HepG2 (cell line): ENCODE measurements around the gene SGCE. TPM values are rescaled to one million over a fixed set of nuclear protein-coding genes. Genes with fewer than 3 reads are reported as not detected.

Experiments used
- ATAC-seq: fragments of 200-7000 bp; cut with Tn5 transposase; 3 replicates; pipeline ENCODE4 v1.9.1; 2020; ENCODE audit warnings: mild to moderate bottlenecking, moderate library complexity
- BruUV-seq: library from RNA; stranded (reverse); fragments of 400-500 nt; replicated peaks from 2 replicates; lab custom pipeline; 2021; lab: Mats Ljungman, UMichigan
- CTCF ChIA-PET: fragments of 300-600 bp; formaldehyde crosslinking; extraction: SDS; loops from one replicate; lab custom pipeline; 2021; ENCODE audit warnings: low total read pairs, inconsistent platforms, low intra/inter-chr PET ratio; lab: Yijun Ruan, JAX
- POLR2A ChIA-PET: fragments of 350-600 bp; sonication (Branson Sonifier 250); formaldehyde crosslinking; loops from one replicate; lab custom pipeline; 2020; ENCODE audit warnings: antibody characterized with exemption, inconsistent platforms; lab: Yijun Ruan, JAX
- DNase-seq: peaks from one replicate; pipeline ENCODE4 v3.0.0-alpha.2; 2015; ENCODE audit warnings: low spot score
- FAIRE-seq: peaks from 3 replicates; lab custom pipeline; 2011; peaks lifted over from hg19 to GRCh38; lab: Jason Lieb, UNC
- H2AFZ ChIP-seq: one replicate; pipeline ENCODE4 v1.6.1; 2011; ENCODE audit warnings: low read length, inconsistent platforms
- H3K27ac ChIP-seq: fragments of 300-600 bp; 3 replicates; pipeline ENCODE4 v1.8.0; 2011; ENCODE audit warnings: mixed run types, mild to moderate bottlenecking, mixed read lengths, low read length, inconsistent platforms; ENCODE audit not compliant: insufficient read depth; ENCODE audit errors: extremely low read length
- H3K27me3 ChIP-seq, 2 experiments: fragments of 200-600 bp in 1 of 2; 2 replicates in 1 of 2; 3 replicates in 1 of 2; pipeline versions ENCODE4 v1.6.0 to v1.8.0; 2011; ENCODE audit warnings: low read length in 2 of 2, mild to moderate bottlenecking in 2 of 2, moderate library complexity in 2 of 2, inconsistent platforms in 1 of 2; ENCODE audit not compliant: insufficient read depth in 2 of 2, control insufficient read depth in 1 of 2
- H3K36me3 ChIP-seq, 2 experiments: fragments of 200-600 bp in 1 of 2; replicated peaks in 1 of 2; 2 replicates in 1 of 2; 3 replicates in 1 of 2; pipeline versions ENCODE4 v1.5.1 to v1.8.0; 2011; ENCODE audit warnings: low read length in 2 of 2, inconsistent platforms in 1 of 2; ENCODE audit not compliant: insufficient read depth in 2 of 2, control insufficient read depth in 1 of 2
- H3K4me1 ChIP-seq: 2 replicates; pipeline ENCODE4 v1.5.1; 2012; ENCODE audit warnings: low read length, inconsistent platforms; ENCODE audit not compliant: insufficient read depth
- H3K4me2 ChIP-seq: 2 replicates; pipeline ENCODE4 v1.6.0; 2011; ENCODE audit warnings: low read depth, low read length, inconsistent platforms
- H3K4me3 ChIP-seq, 3 experiments: fragments of 200-600 bp in 1 of 3; sonication (generic), shearing (Covaris generic) in 1 of 3; replicated peaks in 1 of 3; 2 replicates each; pipeline ENCODE4 v1.5.1; 2011 to 2016; ENCODE audit warnings: low read length in 3 of 3, inconsistent platforms in 2 of 3, low read depth in 2 of 3, mild to moderate bottlenecking in 2 of 3, control low read depth in 1 of 3, mixed read lengths in 1 of 3; ENCODE audit not compliant: insufficient read depth in 1 of 3
- H3K79me2 ChIP-seq: one replicate; pipeline ENCODE4 v1.6.1; 2011; ENCODE audit warnings: low read length, inconsistent platforms; ENCODE audit not compliant: insufficient read depth
- H3K9ac ChIP-seq: 2 replicates; pipeline ENCODE4 v1.6.0; 2011; ENCODE audit warnings: mild to moderate bottlenecking, low read depth, low read length, inconsistent platforms; ENCODE audit not compliant: insufficient read depth
- H3K9me3 ChIP-seq: 2 replicates; pipeline ENCODE4 v1.5.1; 2012; ENCODE audit warnings: mild to moderate bottlenecking, low read length
- H4K20me1 ChIP-seq: 2 replicates; pipeline ENCODE4 v1.6.0; 2011; ENCODE audit warnings: inconsistent platforms, mild to moderate bottlenecking, low read length, moderate library complexity; ENCODE audit not compliant: insufficient read depth
- HDAC1 ChIP-seq: sonication (generic); formaldehyde crosslinking; IDR thresholded peaks from 2 replicates; pipeline ENCODE4 v1.5.1; 2020; ENCODE audit warnings: mild to moderate bottlenecking, missing genetic modification reagents
- HOXA3 ChIP-seq: sonication (generic); formaldehyde crosslinking; IDR thresholded peaks from 2 replicates; pipeline ENCODE4 v1.5.0; 2020; ENCODE audit warnings: missing genetic modification reagents
- KDM4B ChIP-seq: sonication (generic); formaldehyde crosslinking; IDR thresholded peaks from 2 replicates; pipeline ENCODE4 v1.4.0; 2020; ENCODE audit warnings: missing genetic modification reagents
- KLF9 ChIP-seq: IDR thresholded peaks from 2 replicates; pipeline ENCODE4 v1.6.1; 2016; ENCODE audit warnings: low read depth
- NFRKB ChIP-seq: fragments of 450-650 bp; IDR thresholded peaks from 2 replicates; pipeline ENCODE4 v1.6.1; 2017
- PLRG1 ChIP-seq: fragments of 450-650 bp; conservative IDR thresholded peaks from 2 replicates; pipeline ENCODE4 v1.6.1; 2016
- POGZ ChIP-seq: sonication (generic); formaldehyde crosslinking; IDR thresholded peaks from 2 replicates; pipeline ENCODE4 v1.4.0; 2020; ENCODE audit warnings: mild to moderate bottlenecking, missing genetic modification reagents
- RCOR2 ChIP-seq: IDR thresholded peaks from 2 replicates; pipeline ENCODE4 v1.6.1; 2016; ENCODE audit warnings: missing biosample characterization, missing genetic modification reagents
- SOX13 ChIP-seq, 3 experiments: fragments of 450-650 bp in 1 of 3; sonication (generic) in 1 of 3; formaldehyde crosslinking in 1 of 3; IDR thresholded peaks in 2 of 3; conservative IDR thresholded peaks in 1 of 3; 2 replicates each; pipeline versions ENCODE4 v1.5.0 to v1.6.1; 2016 to 2020; ENCODE audit warnings: antibody characterized with exemption in 1 of 3, mild to moderate bottlenecking in 1 of 3, missing compliant biosample characterization in 1 of 3, missing genetic modification reagents in 1 of 3, moderate library complexity in 1 of 3
- ZFP62 ChIP-seq: sonication (generic); formaldehyde crosslinking; IDR thresholded peaks from 2 replicates; pipeline ENCODE4 v1.4.0; 2020; ENCODE audit warnings: missing genetic modification reagents
- ZMAT3 ChIP-seq: sonication (generic); formaldehyde crosslinking; conservative IDR thresholded peaks from 2 replicates; pipeline ENCODE4 v1.7.0; 2021; ENCODE audit warnings: missing genetic modification reagents
- ZNF138 ChIP-seq: sonication (generic); formaldehyde crosslinking; IDR thresholded peaks from 2 replicates; pipeline ENCODE4 v1.5.0; 2020; ENCODE audit warnings: mild to moderate bottlenecking, low read depth, missing genetic modification reagents
- ZNF629 ChIP-seq: sonication (generic); formaldehyde crosslinking; conservative IDR thresholded peaks from 2 replicates; pipeline ENCODE4 v1.5.0; 2020; ENCODE audit warnings: missing genetic modification reagents
- ZNF775 ChIP-seq: sonication (generic); formaldehyde crosslinking; IDR thresholded peaks from 2 replicates; pipeline ENCODE4 v1.4.0; 2020; ENCODE audit warnings: missing genetic modification reagents, mild to moderate bottlenecking, moderate library complexity, borderline replicate concordance
- ZNF883 ChIP-seq: sonication (generic); formaldehyde crosslinking; IDR thresholded peaks from 2 replicates; pipeline ENCODE4 v1.5.1; 2020; ENCODE audit warnings: mild to moderate bottlenecking, missing genetic modification reagents; ENCODE audit errors: not compliant biosample characterization
- WGBS: methylation state at CpG from one replicate; pipeline ENCODE4 v1.1.6; 2017; ENCODE audit warnings: low lambda C conversion rate; 5-methylcytosine and 5-hydroxymethylcytosine counted together
- in situ Hi-C: cut with HindIII; loops from 2 replicates; pipeline ENCODE4 v1.10.0; 2017; ENCODE audit warnings: low pct_unique_long_range_greater_than_20kb; ENCODE audit not compliant: extremely low pct_ligation_motif_present
- intact Hi-C: fragments of 100-400 bp; cut with micrococcal nuclease; formaldehyde crosslinking; loops from one replicate; pipeline ENCODE4 v1.10.0; 2022; ENCODE audit not compliant: unreplicated experiment
- polyA plus RNA-seq, 8 experiments: library from polyadenylated mRNA; depleted of rRNA in 3 of 8; stranded (reverse) in 7 of 8; unstranded in 1 of 8; fragments of >200 nt; fragmentation: Illumina TruSeq in 4 of 8; extraction: Trizol in 4 of 8; gene quantifications; 2 replicates each; pipeline versions ENCODE4 v1.2.1 to v1.2.3, GENCODE V29; 2011 to 2016; ENCODE audit warnings: low read depth in 4 of 8, missing spikeins in 1 of 8, mixed read lengths in 1 of 8; ENCODE audit not compliant: insufficient read depth in 1 of 8
- total RNA-seq, 5 experiments: library from RNA; depleted of rRNA; stranded (reverse); fragments of >200 nt; fragmentation: Illumina TruSeq; extraction: Trizol; gene quantifications; 2 replicates each; pipeline ENCODE4 v1.2.3, GENCODE V29; 2016; ENCODE audit warnings: low read depth in 1 of 5
- TF ChIP-seq, protein P1 (sequence below): sonication (generic); formaldehyde crosslinking; IDR thresholded peaks from 2 replicates; pipeline ENCODE4 v1.4.0; 2020; ENCODE audit warnings: missing genetic modification reagents
- TF ChIP-seq, protein P2 (sequence below): sonication (generic); formaldehyde crosslinking; IDR thresholded peaks from 2 replicates; pipeline ENCODE4 v1.5.1; 2020; ENCODE audit warnings: missing genetic modification reagents, mild to moderate bottlenecking, borderline replicate concordance
- TF ChIP-seq, protein P3 (sequence below): sonication (generic); formaldehyde crosslinking; IDR thresholded peaks from 2 replicates; pipeline ENCODE4 v1.8.1; 2023; ENCODE audit warnings: missing genetic modification reagents, mild to moderate bottlenecking, borderline replicate concordance

The SGCE gene
- total and polyA plus RNA-seq, 2 of the 13 experiments (the other 11 are each of a cell fraction or from before 2014, with no cell fraction given) = 52.3 to 71.1 TPM

DNA sequence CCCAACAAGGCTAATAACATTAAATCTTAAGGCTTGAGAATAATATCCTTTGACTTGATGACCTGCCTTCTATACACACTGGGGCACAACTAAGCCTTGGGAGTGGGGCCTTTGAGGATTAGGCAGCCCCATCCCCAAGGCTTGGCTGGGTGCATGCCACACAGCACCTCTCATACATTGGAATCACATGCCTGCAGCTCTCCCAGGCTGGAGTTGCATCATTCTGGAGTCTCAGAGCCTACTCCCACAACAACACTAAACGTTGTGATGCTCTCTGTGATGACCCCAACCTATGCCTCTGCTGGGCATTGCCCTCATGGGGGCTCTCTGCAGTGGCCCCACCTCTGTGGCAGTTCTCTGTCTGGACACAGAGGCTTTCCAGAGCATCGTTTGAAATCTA lies 31.9 kb upstream of the SGCE start (continued):
- no peak for TF ChIP-seq ZNF775 (CRISPR knock-in tag)
- TF ChIP-seq, protein P1, sequence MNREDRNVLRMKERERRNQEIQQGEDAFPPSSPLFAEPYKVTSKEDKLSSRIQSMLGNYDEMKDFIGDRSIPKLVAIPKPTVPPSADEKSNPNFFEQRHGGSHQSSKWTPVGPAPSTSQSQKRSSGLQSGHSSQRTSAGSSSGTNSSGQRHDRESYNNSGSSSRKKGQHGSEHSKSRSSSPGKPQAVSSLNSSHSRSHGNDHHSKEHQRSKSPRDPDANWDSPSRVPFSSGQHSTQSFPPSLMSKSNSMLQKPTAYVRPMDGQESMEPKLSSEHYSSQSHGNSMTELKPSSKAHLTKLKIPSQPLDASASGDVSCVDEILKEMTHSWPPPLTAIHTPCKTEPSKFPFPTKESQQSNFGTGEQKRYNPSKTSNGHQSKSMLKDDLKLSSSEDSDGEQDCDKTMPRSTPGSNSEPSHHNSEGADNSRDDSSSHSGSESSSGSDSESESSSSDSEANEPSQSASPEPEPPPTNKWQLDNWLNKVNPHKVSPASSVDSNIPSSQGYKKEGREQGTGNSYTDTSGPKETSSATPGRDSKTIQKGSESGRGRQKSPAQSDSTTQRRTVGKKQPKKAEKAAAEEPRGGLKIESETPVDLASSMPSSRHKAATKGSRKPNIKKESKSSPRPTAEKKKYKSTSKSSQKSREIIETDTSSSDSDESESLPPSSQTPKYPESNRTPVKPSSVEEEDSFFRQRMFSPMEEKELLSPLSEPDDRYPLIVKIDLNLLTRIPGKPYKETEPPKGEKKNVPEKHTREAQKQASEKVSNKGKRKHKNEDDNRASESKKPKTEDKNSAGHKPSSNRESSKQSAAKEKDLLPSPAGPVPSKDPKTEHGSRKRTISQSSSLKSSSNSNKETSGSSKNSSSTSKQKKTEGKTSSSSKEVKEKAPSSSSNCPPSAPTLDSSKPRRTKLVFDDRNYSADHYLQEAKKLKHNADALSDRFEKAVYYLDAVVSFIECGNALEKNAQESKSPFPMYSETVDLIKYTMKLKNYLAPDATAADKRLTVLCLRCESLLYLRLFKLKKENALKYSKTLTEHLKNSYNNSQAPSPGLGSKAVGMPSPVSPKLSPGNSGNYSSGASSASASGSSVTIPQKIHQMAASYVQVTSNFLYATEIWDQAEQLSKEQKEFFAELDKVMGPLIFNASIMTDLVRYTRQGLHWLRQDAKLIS (CRISPR knock-in tag) = no peak

DNA sequence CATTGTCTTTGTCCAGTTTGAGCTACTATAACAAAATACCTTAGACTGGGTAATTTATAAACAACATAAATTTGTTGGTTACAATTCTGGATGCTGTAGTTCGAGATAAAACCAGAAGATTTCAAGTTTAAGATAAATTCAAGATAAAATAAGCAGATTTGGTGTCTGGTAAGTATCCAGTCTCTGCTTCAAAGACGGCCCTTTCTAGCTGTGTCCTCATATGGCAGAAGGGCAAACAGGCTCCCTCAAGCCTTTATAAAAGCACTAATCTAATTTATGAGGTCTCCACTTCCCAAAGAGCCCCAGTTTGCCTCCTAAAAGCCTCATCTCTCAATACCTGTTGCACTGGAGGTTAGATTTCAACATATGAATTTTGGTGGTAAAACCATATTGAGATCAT lies 31.1 kb upstream of the SGCE start:
- ATAC-seq = no peak
- WGBS = 83% methylated on average over 2 of the region's 2 CpGs
- H3K4me2 ChIP-seq = no peak overlapping the region
- H3K36me3 ChIP-seq = no peaks in the 10 kb centered on the region
- ChIA-PET POLR2A (no interaction called here), CTCF (no interaction called here)
- no peak for DNase-seq
- intact Hi-C loops = no loop called here
- no peak overlapping the region for H2AFZ ChIP-seq
- no TSS peak for BruUV-seq
- no peaks in the 10 kb centered on the region for H3K9me3 ChIP-seq
- H3K4me1 ChIP-seq = no peaks in the 10 kb centered on the region
- H3K27ac ChIP-seq = no peak overlapping the region
- H3K4me3 ChIP-seq = no peak overlapping the region
- no peaks in the 10 kb centered on the region for H3K79me2 ChIP-seq
- no peak for FAIRE-seq
- in situ Hi-C loops = no loop called here
- no peak overlapping the region for H3K9ac ChIP-seq
- no peaks in the 10 kb centered on the region for H4K20me1 ChIP-seq
- TF ChIP-seq ZNF138 = no peak
- TF ChIP-seq NFRKB = no peak
- TF ChIP-seq ZNF629 (CRISPR knock-in tag) = no peak
- no peak for TF ChIP-seq ZMAT3
- TF ChIP-seq HDAC1 = no peak
- no peak for TF ChIP-seq RCOR2
- TF ChIP-seq, protein P2, sequence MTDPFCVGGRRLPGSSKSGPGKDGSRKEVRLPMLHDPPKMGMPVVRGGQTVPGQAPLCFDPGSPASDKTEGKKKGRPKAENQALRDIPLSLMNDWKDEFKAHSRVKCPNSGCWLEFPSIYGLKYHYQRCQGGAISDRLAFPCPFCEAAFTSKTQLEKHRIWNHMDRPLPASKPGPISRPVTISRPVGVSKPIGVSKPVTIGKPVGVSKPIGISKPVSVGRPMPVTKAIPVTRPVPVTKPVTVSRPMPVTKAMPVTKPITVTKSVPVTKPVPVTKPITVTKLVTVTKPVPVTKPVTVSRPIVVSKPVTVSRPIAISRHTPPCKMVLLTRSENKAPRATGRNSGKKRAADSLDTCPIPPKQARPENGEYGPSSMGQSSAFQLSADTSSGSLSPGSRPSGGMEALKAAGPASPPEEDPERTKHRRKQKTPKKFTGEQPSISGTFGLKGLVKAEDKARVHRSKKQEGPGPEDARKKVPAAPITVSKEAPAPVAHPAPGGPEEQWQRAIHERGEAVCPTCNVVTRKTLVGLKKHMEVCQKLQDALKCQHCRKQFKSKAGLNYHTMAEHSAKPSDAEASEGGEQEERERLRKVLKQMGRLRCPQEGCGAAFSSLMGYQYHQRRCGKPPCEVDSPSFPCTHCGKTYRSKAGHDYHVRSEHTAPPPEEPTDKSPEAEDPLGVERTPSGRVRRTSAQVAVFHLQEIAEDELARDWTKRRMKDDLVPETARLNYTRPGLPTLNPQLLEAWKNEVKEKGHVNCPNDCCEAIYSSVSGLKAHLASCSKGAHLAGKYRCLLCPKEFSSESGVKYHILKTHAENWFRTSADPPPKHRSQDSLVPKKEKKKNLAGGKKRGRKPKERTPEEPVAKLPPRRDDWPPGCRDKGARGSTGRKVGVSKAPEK = no peak
- TF ChIP-seq, protein P3, sequence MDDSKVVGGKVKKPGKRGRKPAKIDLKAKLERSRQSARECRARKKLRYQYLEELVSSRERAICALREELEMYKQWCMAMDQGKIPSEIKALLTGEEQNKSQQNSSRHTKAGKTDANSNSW (CRISPR knock-in tag) = no peak
- no peak for TF ChIP-seq KDM4B (CRISPR knock-in tag)
- no peak for TF ChIP-seq SOX13 (IDR thresholded peaks at IDR 0.05)
- no peak for TF ChIP-seq SOX13 (CRISPR knock-in tag; conservative IDR thresholded peaks at IDR 0.05 in 1 of 2, IDR thresholded peaks at IDR 0.05 in 1 of 2)
- TF ChIP-seq ZNF883 (CRISPR knock-in tag) = no peak
- no peak for TF ChIP-seq HOXA3 (CRISPR knock-in tag)
- TF ChIP-seq KLF9 (CRISPR knock-in tag) = no peak
- no peak for TF ChIP-seq PLRG1
- no peak for TF ChIP-seq POGZ (CRISPR knock-in tag)
- TF ChIP-seq ZFP62 = no peak
- no peaks in the 10 kb centered on the region for H3K27me3 ChIP-seq
